GM19043 (cell line): ENCODE data around the gene PCBD1.
"Not testable (repeated sequence)": the region's sequence is repeated elsewhere in the genome, so short reads cannot be mapped to it uniquely, and the experiment has no call there.

Experiments used
- ATAC-seq: cut with Tn5 transposase; IDR thresholded peaks from one replicate; pipeline ENCODE4 v1.9.1; 2021; ENCODE audit warnings: low read depth; ENCODE audit not compliant: unreplicated experiment

PCBD1 gene

GRCh38 chr10:70879207-70879606 lies 9.2 kb downstream of the PCBD1 start:
- no peak for ATAC-seq

- no peak for ATAC-seq
Observed at GRCh38 chr10:70874061-70874460, 14.3 kb downstream of the PCBD1 start.

DNA sequence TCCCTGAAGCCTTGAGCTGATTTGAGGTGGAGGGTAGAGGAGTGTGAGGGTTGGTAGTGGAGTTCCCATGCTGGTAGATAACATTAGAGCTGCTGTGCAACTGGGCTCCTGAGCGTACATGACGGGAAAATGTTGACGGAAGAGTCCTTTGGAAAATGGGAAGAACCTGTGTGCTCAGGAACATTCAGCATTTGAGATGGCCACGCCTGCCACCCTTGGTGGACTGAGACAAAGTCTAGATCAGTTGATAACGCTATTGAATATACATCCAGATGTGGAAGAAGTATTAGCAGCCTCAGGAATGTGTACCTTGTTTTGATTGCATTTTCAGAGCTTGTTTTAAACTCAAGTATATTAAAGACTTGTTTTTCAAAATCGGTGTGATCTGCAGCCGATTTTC lies 16.1 kb downstream of the PCBD1 start:
- ATAC-seq: no peak

- ATAC-seq: no peak
Observed at GRCh38 chr10:70866424-70866823, 21.9 kb downstream of the PCBD1 start.

DNA sequence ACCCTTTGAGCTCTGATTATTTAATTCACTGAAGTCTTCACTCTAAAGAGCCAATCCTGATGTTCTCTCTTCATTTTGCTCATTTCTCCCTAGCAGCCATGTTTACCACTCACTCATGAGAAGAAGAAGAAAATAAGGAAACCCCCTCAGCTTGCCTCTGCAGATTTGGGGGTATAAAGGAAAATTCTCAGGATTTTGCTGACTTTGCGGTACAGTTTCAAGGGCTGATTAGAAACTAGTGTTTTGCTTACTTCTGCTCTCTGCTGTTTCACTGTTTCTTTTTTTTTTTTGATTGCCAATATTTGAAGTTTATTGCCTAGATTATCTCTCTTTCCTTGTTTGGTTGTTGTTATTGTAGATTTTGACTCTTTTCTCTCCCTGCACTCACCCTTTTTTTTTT lies 23.4 kb downstream of the PCBD1 start:
- no peak for ATAC-seq

- ATAC-seq: no peak
Observed at GRCh38 chr10:70863470-70864160, 24.8 kb downstream of the PCBD1 start.

DNA sequence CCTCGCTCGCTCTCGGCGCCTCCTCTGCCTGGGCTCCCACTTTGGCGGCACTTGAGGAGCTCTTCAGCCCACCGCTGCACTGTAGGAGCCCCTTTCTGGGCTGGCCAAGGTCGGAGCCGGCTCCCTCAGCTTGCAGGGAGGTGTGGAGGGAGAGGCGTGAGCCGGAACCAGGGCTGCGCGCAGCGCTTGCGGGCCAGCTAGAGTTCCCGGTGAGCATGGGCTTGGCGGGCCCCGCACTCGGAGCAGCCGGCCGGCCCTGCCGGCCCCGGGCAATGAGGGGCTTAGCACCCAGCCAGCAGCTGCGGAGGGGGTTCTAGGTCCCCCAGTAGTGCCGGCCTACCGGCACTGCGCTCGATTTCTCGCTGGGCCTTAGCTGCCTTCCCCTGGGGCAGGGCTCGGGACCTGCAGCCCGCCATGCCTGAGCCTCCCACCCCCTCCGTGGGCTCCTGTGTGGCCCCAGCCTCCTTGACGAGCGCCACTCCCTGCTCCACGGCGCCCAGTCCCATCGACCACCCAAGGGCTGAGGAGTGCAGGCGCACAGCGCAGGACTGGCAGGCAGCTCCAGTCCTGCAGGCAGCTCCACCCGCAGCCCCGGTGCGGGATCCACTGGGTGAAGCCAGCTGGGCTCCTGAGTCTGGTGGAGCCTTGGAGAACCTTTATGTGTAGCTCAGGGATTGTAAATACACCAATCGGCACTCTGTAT lies 26.7 kb downstream of the PCBD1 start:
- not testable (repeated sequence) for ATAC-seq

GRCh38 chr10:70858759-70859158 lies 29.6 kb downstream of the PCBD1 start:
- ATAC-seq: no peak

GRCh38 chr10:70856454-70856853 lies 31.9 kb downstream of the PCBD1 start:
- ATAC-seq: no peak

GRCh38 chr10:70853457-70853856 lies 34.9 kb downstream of the PCBD1 start:
- ATAC-seq: no peak

- ATAC-seq: no peak
Observed at GRCh38 chr10:70853038-70853437, 35.3 kb downstream of the PCBD1 start.

DNA sequence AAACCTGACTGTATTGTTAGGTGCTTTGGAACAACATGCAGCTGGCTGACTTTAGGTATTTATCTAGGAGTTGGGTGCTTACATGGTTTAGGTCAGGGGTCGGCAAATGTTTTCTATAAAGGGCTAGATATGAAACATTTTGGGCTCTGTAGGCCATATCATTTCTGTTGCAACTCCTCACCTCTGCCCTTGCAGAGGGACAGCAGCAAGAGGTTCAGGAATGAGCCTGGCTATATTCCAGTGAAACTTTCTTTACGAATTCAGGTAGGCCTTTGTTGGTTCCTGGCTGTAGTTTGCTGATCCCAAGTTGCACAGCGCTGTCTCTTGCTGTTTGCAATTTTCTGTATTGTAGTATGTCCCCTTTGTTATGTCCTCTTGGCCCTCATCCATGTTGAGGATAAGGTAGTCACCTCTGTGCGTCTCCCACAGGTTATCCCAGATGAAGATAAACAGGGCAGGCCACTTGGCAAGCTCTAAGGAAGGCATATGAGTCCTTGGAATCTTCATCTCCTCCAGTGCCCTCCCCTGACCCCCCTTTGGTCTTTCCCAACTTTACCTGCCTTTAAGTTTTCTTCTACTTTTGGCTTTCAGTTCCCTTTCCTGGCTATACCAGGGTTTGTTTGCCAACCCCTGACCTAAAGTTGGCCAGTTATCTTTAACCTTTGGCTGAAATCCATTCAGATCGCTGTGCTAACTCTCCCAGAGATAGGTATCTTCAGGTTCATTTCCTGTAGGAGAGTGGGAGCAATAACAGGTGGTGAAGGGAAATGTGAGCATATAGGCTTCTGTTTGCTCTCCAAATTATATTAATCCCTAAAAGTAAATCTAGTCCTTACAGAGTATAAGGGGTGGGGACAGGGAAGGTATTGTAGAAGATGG lies 36.5 kb downstream of the PCBD1 start:
- no peak for ATAC-seq

GRCh38 chr10:70850097-70850496 lies 38.3 kb downstream of the PCBD1 start:
- ATAC-seq: no peak

- no peak for ATAC-seq
Observed at GRCh38 chr10:70849582-70850016, 38.8 kb downstream of the PCBD1 start.

DNA sequence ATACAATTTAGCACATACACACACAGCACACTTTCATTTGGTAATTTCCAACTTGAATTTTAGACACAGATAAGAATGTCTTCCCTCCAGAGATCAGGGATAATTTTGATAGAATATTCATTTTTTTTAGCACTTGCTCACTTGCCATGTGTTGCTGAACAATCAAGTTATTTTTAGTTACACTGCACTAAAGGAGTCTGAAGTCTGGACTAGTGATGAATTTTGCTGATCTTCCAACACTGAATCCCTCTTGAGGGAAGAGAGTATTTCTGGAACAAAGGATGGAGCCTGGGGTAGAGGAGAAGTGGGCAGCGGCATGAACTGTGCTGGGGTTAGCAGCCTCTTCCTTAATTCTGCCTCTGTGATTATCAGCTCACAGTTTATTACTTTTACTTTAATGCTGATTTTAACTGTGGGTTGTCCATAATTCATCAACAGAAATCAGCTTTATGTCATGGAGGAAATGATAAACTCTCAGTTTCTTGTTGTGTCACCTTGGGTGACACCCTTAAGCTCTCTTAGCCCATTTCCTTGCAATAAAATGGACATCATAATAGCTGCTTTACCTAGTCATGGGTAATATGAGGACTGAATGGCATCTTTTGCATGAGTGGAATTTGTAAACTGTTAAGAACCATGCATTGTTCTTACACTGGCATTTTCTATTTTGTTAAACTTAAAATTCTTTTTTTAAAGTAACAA lies 40.6 kb downstream of the PCBD1 start:
- ATAC-seq: no peak

GRCh38 chr10:70846795-70847194 lies 41.6 kb downstream of the PCBD1 start:
- no peak for ATAC-seq

DNA sequence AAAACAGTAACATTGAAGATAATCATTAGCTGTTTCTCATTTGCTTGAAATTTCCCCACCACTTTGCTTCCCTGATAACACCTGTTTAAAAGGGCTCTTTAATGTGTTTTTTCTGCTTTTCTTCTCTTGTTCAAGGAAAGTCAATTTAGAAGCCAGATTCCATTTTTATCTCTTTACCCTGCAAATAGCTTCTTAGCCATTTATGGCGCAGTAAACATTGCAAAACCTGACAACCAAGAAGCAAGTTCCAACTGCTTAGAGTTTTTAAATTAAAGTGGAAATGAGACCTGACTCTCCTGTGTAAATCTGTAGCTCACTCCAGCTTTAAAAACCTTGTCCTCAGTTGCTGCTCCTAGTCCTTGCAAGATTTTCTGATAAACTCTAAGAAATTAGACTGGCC lies 42.5 kb downstream of the PCBD1 start:
- no peak for ATAC-seq

DNA sequence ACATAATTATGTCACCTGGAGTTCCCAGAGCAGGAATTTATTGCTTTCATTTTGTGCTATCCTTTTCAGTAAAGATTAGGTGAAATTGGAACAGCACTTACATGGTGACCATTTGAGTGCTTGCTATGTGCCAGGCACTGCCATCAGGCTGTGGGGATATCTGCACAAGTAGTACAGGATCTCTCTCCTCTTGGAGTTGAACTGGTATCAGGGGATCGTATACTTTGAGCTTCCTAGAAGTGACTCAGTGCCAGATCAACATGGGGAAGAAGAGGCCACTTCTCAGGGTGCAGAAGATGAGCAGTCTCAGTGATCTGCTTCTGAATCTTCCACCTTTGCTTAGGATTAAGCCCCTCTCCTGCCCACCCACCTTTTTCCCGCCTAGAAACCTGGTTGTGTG lies 43.1 kb downstream of the PCBD1 start:
- ATAC-seq: no peak

- ATAC-seq: no peak
Observed at GRCh38 chr10:70843776-70844489, 44.4 kb downstream of the PCBD1 start.

DNA sequence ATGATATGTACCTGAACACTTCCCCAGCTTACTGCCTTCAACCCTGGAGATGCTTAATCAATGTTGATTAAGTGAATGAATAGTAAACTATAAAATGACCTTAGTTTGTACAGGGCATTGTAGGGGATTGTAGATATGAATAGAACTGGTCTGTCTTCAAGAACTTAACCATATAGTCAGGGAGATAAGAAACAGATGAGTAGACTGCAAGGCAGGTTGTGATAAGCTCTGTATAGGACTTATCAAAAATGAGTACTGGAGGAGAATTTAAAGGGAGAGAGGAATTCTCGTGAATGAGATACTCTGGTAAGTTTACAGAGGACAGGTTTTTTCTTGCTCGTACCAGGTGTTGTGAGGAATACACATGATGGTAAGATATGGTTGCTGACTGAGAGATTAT lies 45.0 kb downstream of the PCBD1 start:
- ATAC-seq: no peak
